Epithelial cell of esophagus (primary cell): ENCODE results near the gene BLVRA.
A peak's percentile ranks its signal among the peaks of the same experiment; 100 is the strongest.
"Not testable (repeated sequence)": the region's sequence is repeated elsewhere in the genome, so short reads cannot be mapped to it uniquely, and the experiment has no call there.

Experiments
- DNase-seq: peaks from one replicate; pipeline ENCODE4 v3.0.0; 2010; ENCODE audit warnings: low read depth
- H3K4me3 ChIP-seq: 2 replicates; pipeline ENCODE4 v1.5.1; 2011; ENCODE audit warnings: mild to moderate bottlenecking, low read length, control low read depth
- TF ChIP-seq, protein P1 (sequence below): IDR thresholded peaks from 2 replicates; pipeline ENCODE4 v1.5.1; 2011; ENCODE audit warnings: low read depth, mild to moderate bottlenecking, low read length, control low read depth, inconsistent platforms; ENCODE audit not compliant: insufficient read depth; ENCODE audit errors: missing control alignments

The BLVRA gene

GRCh38 chr7:43791665-43792064, 33.2 kb downstream of the BLVRA start:
- no peak overlapping the region for H3K4me3 ChIP-seq
- TF ChIP-seq, protein P1, sequence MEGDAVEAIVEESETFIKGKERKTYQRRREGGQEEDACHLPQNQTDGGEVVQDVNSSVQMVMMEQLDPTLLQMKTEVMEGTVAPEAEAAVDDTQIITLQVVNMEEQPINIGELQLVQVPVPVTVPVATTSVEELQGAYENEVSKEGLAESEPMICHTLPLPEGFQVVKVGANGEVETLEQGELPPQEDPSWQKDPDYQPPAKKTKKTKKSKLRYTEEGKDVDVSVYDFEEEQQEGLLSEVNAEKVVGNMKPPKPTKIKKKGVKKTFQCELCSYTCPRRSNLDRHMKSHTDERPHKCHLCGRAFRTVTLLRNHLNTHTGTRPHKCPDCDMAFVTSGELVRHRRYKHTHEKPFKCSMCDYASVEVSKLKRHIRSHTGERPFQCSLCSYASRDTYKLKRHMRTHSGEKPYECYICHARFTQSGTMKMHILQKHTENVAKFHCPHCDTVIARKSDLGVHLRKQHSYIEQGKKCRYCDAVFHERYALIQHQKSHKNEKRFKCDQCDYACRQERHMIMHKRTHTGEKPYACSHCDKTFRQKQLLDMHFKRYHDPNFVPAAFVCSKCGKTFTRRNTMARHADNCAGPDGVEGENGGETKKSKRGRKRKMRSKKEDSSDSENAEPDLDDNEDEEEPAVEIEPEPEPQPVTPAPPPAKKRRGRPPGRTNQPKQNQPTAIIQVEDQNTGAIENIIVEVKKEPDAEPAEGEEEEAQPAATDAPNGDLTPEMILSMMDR: no peak
- no peak for DNase-seq

DNA sequence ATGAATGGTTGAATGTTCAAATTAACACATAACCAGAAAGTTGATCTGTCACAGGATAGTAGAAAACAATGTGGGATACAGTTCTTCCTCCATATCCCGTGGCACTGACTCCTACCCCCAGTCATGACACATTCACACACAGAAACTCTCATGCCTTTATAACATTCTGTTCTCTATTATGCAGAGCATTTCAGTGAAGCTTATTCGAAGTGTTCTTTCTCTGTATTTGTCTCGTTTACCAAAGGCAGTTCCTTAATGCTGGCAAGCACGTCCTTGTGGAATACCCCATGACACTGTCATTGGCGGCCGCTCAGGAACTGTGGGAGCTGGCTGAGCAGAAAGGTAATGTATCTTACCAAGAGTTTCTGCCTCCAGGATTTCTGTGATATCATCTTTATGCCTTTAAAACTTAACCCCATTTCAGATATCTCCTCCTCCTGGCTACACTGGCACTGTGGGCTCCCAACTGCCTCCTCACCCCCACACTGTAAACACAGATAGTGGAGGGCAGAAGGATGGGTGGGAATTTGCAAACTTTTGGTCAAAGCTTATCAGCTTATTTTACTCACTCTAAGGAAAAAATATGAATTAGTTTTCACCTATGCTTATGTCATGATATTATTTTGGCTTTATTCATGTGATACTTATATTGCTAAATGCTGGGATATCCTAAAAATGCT, 34.1 kb downstream of the BLVRA start:
- no peak for DNase-seq
- H3K4me3 ChIP-seq: no peak overlapping the region
- TF ChIP-seq, protein P1: no peak

GRCh38 chr7:43799605-43800004, 41.1 kb downstream of the BLVRA start:
- DNase-seq: peak; percentile 75
- TF ChIP-seq, protein P1: peak; percentile 44
- no peak overlapping the region for H3K4me3 ChIP-seq

- no peak overlapping the region for H3K4me3 ChIP-seq
- TF ChIP-seq, protein P1: no peak
- no peak for DNase-seq
Observed at GRCh38 chr7:43803865-43804264, 45.4 kb downstream of the BLVRA start.

- H3K4me3 ChIP-seq: no peak overlapping the region
- TF ChIP-seq, protein P1: no peak
- no peak for DNase-seq
Observed at GRCh38 chr7:43808410-43808809, 49.9 kb downstream of the BLVRA start.

DNA sequence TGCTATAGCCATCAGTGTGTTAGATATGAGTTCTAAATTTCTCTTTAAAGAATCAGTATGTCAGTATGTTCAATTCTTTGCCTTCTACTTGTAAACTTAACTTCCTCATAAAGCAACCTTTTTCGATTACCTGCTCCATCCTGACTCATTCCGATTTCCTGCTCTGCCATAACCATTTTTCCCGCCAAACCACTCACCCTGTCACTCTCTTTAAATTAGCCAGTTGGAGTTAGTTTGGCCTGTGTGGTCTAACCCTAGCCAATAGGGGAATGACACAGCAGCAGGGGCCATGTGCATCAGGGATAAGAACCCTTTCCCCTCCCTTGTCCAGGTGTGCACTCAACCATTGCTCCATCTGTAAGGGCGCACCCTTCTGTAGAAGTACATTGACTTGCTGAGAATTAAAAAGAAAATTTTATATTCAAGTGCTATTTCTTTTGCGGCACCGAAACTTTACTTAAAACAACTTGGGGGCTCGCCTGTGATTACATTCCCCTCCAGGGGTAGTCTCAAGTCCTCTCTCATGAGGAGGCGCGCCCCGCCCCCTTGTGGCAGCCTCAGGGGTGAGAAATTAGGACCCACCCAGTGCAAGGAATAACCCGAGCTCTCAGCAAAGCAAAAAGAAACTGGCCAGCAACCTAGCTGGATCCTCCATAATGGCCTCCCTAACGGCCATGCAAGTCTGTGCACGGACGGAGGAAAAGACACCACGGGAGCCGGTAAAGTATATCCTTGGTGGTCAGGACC, 51.9 kb downstream of the BLVRA start:
- TF ChIP-seq, protein P1: peak; percentile 16
- H3K4me3 ChIP-seq, DNase-seq: not testable (repeated sequence)

DNA sequence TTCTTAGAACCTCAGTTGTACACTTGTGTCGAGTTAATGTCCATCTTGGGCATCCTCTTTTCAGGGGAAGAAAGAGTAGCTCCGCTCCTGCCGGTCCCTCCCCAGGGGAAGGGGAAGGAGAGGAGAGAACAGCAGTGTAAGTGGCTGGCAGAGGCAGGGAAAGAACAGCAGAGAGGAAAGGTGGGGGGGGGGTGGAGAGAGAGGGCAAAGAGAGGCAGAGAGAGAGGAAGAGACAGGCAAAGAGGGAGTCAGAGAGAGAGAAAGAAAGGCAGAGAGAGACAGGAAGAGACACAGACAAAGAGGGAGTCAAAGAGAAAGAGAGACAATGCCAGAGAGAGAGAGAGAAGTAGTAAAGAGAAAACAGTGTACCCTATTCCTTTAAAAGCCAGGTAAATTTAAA, 56.9 kb downstream of the BLVRA start:
- TF ChIP-seq, protein P1: no peak
- H3K4me3 ChIP-seq: no peak overlapping the region
- DNase-seq: no peak

GRCh38 chr7:43816046-43816797, 57.7 kb downstream of the BLVRA start:
- DNase-seq: not testable (repeated sequence)

DNA sequence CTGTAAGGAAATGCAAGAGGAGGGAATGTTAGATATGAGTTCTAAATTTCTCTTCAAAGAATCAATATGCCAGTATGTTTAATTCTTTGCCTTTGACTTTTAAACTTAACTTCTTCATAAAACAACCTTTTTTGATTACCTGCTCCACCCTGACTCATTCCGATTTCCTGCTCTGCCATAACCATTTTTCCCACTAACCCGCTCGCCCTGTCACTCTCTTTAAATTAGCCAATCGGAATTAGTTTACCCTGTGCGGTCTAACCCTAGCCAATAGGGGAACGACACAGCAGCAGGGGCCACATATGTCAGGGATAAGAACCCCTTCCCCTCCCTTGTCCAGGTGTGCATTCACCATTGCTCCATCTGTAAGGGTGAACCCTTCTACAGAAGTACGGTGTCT, 64.9 kb downstream of the BLVRA start:
- not testable (repeated sequence) for H3K4me3 ChIP-seq, DNase-seq

More at GRCh38 chr7:43816046-43816797, 57.7 kb downstream of the BLVRA start:
- H3K4me3 ChIP-seq: not testable (repeated sequence)
